NCI-H1694 treated with DMSO at 0.1 percent for 48 hours (cell line): ENCODE measurements around the gene S1PR2.
"Not testable (repeated sequence)": the region's sequence is repeated elsewhere in the genome, so short reads cannot be mapped to it uniquely, and the experiment has no call there.

Source experiments
- DNase-seq: peaks from one replicate; lab custom pipeline; 2025; lab: John Stamatoyannopoulos, UW

The S1PR2 gene

DNA sequence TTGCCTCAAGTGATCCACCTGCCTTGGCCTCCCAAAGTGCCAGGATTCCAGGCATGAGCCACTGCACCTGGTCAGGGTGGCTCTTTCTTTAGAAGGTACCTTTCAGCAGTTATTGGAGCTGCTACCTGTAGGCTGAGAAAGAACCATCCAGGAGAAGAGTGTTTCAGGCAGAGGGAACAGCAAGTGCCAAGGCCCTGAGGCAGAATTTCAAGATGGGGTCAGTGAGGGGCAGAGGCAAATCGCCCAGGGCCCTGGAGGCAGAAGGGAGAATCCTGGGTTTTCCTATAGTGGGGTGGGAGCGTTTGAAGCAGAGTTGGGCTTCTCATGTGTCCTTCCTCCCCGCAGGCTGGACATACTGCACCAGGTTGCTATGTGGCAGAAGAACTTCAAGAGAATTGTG is 23.1 kb upstream of the S1PR2 start:
- DNase-seq, result no peak

DNA sequence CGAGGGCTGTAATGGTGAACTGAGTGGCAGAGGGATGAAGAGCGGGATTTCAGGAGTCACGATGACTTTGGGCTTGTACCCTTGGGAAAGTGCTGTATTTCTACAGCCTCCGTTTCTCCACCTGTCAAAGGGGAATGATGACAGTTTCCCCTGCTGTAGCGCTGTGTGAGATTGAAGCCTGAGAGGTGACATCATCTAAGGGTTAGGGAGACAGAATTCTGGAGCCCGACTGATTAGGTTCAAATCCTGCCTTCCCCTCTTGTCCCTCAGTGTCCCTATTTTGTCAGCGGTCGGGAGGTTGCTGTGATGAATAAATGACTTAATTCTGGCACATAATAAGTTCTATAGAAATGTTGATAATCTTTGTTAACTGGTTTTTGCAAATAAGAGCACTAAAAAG is 21.6 kb upstream of the S1PR2 start:
- no peak for DNase-seq

DNA sequence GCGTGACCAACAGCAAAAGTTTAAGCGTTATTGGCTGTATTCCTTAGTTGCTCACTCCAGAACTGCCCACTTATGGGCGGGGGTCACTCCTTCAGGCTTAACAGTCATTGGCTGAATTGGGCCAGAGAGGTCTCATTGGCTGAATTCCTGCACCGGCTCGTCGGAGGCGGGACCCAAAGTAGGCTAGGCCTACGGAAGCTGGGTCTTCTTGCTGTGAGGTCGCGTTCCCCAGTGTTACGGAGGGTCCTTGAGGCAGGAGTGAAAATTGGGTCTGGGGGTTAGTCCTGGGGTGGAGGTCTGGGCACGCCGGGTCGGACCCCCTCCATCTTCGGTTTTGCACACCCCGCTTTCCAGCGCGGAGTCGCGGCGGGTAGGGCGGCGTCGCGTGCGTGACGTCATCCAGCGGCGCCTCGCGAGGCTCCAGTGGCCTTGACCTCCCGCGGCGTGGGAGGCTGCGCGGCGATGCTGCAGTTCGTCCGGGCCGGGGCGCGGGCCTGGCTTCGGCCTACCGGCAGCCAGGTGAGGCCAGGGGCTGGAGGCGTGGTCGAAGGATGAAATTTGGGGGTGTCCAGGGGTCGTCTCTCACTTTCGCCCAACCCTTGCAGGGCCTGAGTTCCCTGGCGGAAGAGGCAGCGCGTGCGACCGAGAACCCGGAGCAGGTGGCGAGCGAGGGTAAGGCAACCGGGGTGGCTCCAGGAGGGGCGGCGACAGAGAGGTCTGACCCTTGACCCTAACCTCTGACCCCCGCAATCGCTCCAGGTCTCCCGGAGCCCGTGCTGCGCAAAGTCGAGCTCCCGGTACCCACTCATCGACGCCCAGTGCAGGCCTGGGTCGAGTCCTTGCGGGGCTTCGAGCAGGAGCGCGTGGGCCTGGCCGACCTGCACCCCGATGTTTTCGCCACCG is 20.9 kb upstream of the S1PR2 start, which contains the start of gene MRPL4:
MRPL4 (plus strand) TSS at position 423 of the 903 bp plus-strand sequence; CDS start at position 463, 40 bp downstream.
- peak; percentile 98 for DNase-seq

DNA sequence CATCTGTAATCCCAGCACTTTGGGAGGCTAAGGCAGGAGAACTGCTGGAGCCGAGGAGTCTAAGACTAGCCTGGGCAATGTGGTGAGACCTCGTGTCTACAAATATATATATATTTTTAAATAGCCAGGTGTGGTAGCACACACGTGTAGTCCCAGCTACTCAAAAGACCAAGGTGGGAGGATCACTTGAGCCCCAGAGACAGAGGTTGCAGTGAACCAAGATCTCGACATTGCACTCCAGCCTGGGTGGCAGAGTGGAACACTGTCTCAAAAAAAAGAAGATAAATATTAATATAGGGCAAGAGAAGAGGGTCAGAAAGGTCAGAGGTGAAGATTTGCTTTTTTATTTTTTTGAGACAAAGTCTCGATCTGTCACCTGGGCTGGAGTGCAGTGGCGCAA is 15.4 kb upstream of the S1PR2 start:
- DNase-seq, result no peak

DNA sequence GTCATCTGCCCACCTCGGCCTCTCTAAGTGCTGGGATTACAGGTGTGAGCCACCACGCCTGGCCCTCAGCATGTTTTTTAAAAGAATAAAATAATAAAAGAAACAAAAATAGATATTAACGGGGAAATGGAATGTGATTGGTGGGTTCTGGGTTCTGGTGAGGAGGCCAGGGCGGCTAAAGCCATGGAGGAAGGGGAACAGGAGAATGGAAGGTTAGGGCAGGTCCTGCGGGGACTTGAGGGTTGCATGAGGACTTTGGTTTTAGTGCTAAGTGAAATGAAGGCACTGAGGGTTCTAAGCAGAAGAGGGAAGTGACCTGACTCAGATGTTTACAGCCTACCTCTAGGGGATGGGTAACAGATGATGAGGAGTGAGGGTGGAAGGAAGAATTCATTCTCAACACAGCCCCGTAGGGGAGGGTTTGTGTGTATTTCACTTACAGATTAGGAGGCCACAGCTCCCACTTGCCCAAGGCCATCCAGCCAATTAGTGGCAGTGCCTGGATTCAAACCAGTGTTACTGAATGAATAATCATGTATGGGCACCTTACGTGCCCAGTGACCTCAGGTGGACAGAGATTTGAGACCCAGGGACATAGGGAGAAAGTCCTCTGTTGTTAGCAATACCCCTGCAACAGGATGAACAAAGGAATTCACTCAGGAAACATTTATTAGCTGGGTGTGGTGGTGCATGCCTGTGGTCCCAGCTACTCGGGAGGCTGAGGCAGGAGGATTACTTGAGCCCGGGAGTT is 14.2 kb upstream of the S1PR2 start:
- DNase-seq, result no peak

DNA sequence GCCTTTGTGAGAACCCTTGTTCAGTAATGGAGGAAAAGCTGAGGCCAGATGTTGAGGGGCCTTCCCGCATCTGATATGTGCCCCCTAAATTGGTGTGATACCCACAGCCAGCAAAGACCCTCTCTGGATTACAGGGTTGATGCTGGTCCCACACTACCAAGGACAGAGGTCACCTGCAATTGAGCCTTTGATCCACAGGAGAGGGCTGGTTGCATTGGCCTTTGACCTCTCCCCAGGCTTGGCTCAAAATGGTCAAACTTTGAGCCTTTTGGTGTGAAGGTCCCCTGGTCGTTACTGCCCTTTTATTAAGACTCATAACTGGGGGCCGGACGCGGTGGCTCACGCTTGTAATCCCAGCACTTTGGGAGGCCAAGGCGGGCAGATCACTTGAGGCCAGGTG is 12.5 kb upstream of the S1PR2 start:
- no peak for DNase-seq

DNA sequence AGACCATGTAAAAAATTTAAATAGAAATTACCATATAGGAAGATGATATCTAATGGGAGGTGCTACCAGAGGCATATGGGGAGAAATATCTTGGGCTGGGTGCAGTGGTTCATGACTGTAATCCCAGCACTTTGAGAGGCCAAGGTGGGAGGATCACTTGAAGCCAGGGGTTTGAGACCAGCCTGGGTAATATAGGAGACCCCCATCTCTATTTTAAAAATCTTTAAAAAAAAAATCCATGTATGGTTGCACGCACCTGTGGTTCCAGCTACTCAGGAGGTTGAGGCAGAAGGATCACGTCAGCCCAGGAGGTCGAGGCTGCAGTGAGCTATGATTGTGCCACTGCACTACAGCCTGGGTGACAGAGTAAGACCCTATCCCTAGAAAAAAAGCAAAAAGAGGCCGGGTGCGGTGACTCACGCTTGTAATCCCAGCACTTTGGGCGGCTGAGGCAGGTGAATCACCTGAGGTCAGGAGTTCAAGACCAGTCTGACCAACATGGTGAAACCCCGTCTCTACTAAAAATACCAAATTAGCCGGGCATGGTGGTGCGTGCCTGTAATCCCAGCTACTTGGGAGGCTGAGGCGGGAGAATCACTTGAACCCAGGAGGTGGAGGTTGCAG is 10.8 kb upstream of the S1PR2 start:
- DNase-seq, result not testable (repeated sequence)

DNA sequence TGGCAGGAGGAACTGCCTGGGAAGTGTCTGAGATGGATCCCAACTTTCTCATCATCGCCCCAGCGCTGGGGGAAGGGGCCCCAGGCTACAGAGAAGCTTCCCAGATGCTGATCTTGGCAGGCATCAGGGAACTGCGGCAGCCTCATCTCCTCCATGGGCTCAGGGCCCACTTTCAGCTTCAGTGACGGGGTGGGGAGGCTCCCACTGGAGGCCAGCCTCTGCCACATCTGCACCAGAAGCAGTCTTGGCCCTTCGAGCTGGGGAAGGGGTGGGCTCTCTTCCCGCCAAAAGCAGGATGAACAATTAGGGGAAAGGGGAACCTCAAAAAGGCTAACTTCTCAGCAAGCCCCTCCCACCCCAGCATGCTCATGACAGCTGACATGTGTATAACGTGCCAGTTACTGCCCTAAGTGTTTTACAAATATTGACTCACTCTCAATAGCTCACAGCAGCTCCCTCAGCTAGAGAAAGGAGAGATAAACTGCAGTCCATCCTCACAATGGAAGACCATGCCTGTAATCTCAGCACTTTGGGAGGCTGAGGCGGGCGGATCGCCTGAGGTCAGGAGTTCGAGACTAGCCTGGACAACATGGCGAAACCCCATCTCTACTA is 7.1 kb upstream of the S1PR2 start:
- no peak for DNase-seq

DNA sequence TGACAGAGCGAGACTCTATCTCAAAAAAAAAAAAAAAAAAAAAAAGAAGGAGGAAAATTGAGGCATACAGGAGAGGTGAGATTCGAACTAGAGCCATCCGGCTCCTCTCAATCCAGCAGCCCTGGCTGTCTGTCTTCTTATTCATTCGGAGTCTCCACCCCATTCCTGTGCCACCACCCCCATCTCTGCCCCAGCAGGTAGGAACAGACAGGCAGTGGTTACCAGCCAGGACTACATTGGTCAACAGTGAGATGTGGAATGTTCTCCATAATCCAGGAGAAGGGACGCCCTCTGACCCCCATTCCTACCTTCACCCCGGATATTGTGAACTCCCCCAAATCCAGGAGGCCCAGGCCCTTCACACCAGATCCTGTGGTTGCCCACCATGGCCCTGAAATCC is 6.6 kb upstream of the S1PR2 start:
- no peak for DNase-seq

DNA sequence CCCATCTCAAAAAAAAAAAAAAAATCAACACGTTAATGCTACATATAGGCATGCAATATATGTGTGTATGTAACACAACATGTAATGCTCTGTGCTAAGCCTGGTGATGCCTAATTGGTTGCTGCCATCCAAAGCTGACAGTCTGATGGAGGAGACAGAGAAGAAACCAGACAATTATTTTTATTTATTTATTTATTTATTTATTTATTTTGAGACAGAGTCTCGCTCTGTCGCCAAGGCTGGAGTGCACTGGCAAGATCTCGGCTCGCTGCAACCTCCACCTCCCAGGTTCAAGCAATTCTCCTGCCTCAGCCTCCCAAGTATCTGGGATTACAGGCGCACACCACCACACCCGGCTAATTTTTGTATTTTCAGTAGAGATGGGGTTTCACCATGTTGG is 4.3 kb upstream of the S1PR2 start:
- DNase-seq, result not testable (repeated sequence)

DNA sequence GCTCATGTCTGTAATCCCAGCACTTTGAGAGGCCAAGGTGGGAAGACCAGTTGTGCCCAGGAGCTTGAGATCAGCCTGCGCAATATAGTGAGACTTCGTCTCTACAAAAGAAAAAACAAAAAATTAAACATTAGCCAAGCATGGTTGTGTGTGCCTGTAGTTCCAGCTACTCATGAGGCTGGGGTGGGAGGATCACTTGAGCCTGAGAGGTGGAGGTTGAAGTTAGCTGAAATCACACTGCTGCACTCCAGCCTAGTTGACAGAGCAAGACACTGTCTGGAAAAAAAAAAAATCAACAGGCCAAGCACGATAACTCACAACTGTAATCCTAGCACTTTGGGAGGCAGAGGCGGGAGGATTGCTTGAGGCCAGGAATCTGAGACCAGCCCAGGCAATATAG is 3.9 kb upstream of the S1PR2 start:
- DNase-seq, result no peak

DNA sequence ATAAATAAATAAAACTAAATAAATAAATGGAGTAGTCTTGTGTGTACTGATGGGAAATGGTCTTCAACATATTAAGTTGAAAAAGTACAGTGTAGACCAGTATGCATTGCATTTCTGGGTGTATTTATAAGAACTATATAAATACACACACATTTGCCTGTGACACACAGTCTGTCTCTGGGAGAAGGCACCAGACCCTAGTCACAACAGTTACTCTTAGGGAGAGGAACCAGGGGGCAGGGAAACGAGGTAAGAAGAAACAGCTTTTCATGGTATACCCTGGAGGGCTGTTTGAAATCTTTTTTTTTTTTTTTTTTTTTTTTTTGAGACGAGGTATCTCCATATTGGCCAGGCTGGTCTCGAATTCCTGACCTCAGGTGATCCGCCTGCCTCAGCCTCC is 2.8 kb upstream of the S1PR2 start:
- DNase-seq, result no peak

DNA sequence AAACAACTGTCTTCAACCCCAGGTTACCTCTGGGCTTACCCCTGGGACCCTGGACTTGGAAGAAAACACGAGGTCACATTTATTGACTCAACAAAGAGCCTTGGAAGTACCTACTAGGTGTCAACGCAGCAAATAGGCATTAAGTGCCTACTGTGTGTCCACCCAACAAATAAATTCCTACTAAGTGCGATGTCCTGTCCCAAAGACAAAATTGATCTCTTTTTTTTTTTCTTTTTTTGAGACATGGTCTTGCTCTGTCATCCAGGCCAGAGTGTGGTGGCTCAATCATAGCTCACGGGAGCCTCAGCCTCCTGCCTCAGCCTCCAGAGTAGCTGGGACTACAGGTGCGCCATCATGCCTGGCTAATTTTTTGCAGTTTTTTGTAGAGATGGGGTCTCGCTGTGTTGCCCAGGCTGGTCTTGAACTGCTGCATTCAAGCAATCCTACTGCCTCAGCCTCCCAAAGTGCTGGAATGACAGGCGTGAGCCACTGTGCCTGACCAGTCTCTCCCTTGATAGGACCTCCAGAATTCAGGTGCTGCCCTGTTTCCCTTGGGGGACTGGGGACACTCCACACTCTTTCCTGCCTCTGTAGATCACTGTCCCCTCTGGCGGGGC is 589 bp upstream of the S1PR2 start:
- no peak for DNase-seq

DNA sequence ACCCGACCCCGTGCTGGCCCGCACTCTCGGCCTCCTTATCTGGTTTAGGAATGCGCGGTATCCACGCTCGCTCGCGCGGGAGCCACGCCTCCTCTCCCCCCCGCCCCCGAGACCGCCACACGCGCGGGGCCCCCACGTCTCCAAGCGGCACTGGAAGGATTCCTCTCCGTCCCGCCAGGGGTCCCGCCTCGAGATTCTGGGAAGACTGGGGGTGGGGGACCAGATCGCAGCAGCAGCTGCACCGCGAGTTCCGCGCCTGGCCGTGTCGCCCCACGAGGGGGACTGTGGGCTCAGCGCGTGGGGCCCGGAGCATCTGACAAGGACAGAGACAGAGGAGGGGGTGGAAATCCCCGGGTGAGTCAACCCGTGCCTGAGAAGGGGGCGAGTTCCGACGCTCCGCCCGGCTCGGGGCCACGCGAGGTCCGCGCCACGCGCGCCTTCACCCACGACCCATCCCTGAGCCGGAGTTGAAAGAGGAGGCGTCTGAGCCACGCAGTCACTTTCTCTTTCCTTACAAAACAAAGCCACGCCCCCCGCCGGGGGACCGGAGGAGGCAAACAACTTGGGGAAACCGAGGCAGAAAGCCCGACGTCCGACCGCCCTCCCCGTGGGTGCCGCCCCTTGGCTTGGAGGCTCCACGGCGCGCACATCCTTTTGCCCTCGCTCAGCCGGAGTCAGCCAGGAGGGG is 814 bp downstream of the S1PR2 start:
- no peak for DNase-seq

DNA sequence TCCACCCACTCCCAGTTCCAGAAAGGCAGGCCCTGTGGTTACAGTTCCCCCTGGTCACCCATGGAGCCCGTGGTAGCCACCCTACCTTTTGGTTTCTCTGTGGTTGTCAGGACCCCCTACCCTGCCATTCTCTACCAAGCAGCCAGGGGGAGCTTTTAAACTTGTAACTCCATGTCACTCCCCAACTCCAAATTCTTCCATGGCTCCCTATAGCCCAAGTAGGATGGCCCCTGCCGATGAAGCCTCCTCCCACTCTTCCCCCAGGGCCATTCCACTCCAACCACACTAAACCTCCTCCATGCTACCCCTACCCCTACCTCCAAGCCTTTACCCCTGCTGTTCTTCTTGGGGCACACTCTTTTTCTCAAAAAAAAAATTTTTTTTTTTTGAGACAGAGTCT is 2.2 kb downstream of the S1PR2 start:
- DNase-seq, result no peak

DNA sequence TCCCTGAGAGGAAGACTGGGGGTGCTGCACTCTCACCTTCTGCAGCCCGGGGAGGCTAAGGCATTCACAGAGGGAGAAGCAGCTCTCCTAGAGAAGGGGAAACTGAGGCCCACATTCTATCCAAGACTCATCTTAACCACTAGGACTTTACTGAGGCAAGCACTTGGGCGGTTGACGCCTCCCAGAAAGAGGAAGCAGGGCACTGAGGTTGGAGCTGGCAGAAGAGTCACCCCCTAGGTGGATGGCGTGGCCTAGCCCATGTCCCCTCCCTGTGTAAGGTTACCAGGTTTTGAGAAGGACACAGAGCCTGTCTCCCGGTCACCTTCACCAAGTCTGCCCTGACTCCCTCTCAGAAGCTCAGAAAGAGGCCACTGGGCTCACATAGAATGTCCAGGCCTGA is 2.7 kb downstream of the S1PR2 start:
- DNase-seq, result no peak

DNA sequence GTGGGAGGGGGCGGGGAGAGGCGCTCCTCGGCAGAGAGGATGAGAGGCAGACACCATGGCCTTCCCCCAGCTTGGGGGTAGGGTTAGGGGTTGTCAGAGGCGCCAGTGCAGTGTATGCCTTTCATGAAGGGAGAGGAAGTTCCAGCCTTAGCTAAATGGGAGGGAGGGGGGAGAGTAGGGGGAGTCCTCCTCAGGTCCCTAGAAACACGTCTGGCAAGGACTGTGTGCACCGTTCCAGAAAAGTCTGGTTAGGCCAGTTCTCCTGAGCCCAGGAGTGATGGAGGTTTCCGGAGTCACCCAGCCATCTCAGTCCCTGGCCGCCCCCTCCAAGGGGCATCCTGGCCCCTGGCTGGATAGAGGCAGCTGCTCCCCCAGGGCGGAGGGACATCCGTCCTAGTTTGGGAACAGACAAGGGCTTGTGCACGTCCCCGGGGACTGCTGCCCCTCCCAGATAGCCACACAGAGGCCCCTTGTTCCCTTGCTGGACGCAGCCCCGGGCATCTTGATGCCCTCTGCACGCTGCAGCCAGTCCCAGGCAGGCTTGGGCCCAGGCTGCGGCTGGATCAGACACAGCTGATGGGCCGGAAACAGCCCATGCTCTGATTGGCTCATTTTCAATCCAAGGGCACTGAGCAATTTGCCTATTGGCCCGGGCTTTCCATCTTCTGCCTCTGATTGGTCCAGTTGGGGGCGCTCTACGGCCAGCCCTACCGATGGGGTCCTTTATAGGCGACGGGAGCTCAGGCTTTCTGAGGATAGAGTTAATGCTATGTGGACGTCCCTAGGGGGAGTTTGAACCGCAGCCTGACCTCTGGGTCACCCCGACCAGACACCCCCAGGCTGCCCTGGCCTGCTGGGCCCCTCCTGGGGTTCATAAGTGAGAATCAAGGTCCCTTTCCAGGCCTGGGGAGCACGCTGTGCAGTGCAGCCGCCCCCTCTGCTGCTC is 3.8 kb downstream of the S1PR2 start:
- no peak for DNase-seq

DNA sequence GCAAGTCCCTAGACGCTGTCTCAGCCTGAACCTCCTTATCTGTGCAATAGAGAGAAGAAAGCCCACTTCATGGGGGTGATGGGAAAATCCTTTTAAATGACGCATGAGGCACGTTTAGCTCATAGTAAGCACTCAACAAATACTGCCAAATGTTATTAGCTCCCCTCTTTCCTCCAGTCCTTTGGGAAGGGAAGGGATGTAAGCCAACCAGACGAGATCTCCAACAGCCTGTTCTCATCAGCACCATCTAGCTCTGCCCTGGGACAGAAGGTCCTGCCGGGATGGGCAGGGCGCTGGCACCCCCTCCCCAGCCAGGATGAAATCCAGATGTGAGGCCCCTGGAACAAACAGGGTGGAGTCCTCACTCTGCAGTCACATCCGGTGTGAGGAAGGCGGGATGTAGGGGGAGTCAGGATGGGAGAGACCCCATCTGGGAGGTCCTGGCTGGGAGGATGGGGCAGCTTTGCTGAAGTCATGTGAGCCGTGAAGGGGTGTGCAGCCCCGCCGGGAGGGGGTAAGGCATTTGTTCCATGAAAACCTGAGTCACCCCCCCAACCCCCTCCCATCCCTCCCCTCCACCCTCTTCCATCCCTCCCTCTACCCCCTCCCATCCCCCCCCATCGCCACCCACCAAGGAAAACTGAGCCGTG is 4.6 kb downstream of the S1PR2 start:
- DNase-seq, result no peak

DNA sequence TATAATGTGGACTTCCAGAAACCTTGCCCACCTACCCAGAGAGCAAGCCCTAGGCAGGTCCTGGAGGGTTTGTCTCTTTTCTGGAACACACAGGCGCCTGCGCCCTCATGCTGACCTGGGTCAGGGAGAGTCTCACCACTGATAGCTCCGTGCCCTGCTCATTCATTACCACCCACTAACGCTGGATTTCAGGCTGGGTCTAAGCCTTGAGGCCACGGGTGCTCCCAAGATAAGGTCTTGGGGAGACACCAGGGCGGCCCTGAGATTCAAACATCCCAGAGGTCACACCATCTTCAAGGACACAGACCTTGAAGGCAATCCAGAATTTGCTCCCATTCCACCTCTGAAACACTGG is 5.1 kb downstream of the S1PR2 start:
- DNase-seq, result no peak

DNA sequence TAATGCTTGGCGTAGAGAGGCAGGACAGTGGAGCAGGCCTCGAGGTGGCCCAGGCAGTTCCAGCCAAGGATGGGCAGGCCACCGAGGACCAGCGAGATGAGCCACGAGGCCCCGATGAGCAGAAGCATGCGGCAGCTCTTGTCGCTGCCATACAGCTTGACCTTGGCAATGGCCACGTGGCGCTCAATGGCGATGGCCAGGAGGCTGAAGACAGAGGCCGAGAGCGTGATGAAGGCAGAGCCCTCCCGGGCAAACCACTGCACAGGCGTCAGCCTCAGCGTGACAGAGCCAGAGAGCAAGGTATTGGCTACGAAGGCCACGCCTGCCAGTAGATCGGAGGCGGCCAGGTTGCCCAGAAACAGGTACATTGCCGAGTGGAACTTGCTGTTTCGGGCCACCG is 6.8 kb downstream of the S1PR2 start:
- DNase-seq, result no peak
